Uterus (tissue), 2 donors: ENCODE measurements around the gene GRIA1.

ENCODE experiments used
- CTCF ChIP-seq, 4 experiments: fragments of 200-600 bp in 2 of 4; fragments of 450-650 bp in 2 of 4; sonication (generic) in 2 of 4; IDR thresholded peaks; one replicate each; pipeline ENCODE4 v1.5.1; 2016 to 2019; ENCODE audit warnings: antibody characterized with exemption in 4 of 4, mild to moderate bottlenecking in 2 of 4, moderate library complexity in 1 of 4
- POLR2A ChIP-seq, 2 donors: fragments of 450-650 bp; IDR thresholded peaks; one replicate each; pipeline ENCODE4 v1.6.1; 2016; ENCODE audit warnings: antibody characterized with exemption in 2 of 2, mild to moderate bottlenecking in 1 of 2, moderate library complexity in 1 of 2

GRCh38 chr5:153460421-153460820 is 30.0 kb upstream of the GRIA1 start:
- TF ChIP-seq POLR2A (IDR thresholded peaks at IDR 0.05) = no peak
- TF ChIP-seq CTCF (IDR thresholded peaks at IDR 0.05) = no peak
